GM10847 (cell line): ENCODE results near the gene CYTH1.

ENCODE experiments used
- POLR2A ChIP-seq: IDR thresholded peaks from 2 replicates; pipeline ENCODE4 v1.6.1; 2011; ENCODE audit not compliant: insufficient read length; ENCODE audit errors: extremely low read depth

CYTH1 gene

DNA sequence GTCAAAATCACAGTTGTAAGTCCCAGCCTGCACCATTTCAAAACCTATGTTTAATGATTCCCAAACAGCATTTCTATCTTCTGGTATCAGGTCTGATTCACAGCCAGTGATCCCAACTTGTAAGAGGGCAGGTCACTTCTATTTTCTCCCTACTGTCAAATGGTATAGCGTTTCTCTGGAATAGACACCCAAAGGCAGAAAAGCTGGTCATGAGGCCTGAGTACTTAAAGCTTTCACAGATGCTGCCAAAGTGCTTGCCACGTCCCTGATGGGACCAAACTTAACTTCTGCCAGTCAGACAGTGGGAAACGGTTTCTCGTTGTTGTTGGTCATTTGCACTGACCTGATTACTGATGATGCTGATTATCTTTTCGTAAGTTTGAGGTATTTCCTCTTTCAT lies 43.4 kb downstream of the CYTH1 start:
- no peak for TF ChIP-seq POLR2A

DNA sequence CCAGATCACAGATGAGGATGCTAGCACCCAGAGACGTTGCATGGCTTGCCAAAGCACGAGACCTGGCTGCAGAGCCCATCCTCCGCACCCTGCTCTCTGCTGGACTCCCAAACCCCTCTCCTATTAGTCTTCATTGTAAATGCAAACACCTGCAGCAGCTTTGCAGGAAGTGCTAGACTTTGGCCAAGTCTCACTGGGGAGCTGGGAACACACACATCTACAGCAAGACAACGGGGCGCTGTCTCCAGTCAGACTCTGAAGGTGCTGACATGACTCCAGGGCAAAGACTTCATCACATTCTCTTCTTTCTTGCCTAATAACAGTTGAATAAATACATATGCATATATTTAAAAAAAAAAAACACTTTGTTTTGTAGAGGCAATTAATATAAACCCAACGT lies 43.8 kb downstream of the CYTH1 start:
- TF ChIP-seq POLR2A: no peak

DNA sequence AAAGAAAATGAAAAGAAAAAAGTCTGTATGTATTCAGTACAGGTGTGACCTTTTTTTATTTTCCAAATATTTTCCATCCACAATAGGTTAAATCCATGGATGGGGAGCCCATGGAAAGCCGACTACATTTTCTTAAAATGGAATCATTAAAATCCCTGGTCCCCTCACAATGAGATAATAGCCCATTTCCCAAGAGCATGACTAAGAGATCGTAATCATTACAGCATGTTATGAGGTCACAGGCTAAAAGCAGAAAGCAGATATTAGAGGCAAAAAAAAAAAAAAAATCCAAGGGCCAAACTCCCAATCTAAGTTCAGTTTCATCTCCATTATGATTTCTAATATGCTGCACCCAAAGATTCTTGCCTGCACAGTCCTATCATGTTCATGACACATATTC lies 44.7 kb downstream of the CYTH1 start:
- no peak for TF ChIP-seq POLR2A

DNA sequence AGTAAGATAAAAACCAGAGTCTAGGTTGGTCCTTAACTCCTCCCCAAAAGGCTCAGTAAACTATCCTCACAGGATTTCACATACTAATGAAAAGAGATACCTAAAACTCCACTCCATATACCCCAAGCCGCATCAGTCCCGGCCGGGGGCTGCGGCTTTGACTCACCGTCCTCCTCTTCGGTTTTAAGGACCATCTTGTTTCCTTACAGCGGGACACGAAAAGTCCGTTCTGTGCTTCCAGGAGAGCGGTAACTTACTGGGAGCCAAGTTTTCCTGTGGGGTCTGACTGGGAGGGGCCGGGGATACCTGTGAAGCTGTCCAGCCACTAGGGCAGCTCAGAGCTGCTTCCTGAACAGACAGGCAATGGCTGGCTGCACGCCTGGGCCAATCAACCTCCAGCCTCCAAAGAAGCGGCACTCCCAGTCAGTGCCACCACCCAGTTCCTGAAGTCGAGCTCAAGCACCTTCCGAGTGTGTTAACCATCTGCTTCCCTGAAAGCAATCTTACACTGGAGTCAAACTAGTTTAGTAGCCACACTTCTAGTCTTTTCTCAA lies 45.5 kb downstream of the CYTH1 start:
- TF ChIP-seq POLR2A: peak; percentile 47

DNA sequence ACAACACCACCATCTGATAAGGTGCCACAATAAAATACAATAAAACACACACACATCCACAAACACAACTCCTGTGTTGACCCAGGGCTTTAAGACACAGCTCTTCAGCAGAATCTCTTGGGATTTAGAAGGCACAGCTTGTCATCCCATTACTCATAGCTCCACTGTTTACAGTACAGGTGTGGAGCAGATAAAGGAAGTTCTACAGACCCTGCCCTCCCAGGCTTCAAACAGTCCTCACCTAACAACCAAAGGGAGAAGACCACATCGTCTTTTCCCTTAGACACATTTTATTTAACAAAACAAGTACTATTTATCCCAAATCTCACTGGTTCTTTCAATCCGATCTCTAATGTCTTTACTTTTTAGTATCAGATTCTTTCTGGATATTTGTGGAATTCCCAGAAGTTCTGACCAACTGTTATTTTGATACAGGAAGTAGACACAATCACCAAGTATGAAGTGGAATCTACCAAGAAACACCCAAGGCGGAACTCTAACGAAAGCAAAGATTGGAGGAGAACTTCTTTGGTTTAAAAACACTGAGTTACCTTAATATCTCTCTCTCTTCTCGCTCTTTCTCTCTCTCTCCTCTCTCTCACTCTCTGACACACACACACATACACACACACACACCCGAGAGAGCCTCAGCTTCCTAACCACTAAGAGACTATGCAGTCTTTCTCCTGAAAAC lies 46.1 kb downstream of the CYTH1 start:
- TF ChIP-seq POLR2A: no peak

DNA sequence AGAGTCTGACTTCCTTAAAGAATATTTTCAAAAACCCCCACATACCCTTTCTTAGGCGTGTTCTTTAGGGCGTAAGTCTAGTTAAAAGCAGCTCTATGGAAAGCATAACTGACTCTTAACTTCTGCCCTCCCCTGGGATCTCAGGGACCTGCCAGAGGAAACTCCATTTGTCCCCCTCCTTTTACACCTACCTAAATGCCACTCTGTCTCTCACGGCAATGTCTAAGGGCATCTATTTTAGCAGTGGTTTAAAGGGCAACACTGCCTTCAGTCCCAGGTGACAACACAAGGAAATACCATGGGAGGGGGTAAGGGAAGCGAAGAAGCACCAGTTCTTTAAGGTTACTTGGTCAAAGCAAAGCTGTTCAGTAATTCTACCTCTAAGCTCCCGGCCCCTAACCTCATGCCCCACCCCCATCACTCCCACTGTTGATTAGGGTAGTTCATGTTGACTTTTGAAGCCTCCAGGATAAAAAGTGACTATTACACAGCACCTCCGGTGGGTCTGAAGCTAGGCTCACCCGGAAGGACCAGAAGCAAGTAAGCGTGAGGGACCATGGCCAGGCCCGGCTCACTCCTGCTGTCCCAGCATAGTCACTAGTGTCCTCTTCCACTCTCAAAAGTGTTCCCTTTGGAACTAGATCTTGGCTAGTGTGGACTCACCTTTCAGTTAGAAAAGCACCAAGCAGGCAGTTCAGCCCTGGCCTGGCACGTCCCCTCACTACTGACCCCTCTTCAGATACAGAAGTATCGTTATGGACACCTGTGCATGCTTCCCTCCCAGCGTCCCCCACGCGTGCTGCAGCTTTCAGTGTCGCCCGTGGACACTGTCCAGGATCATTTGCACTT lies 47.1 kb downstream of the CYTH1 start:
- no peak for TF ChIP-seq POLR2A

DNA sequence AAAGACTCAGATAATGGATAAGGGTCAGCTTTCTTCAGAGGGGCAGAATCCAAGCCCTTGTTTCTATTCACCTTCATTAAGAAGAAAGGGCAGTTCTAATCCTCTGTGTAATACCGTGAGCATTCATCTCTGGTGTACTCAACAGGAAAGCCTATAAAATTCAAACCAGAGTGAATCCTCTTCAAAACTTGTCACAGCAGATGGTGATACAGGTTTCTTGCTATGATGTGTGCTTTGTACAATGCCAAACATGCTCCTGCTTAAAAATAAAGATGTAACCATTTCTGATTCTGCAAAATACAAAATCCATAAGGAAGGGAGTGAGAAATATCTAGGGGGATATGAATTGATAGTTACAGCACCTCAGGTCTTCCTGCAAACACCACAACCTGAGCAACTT lies 49.7 kb downstream of the CYTH1 start:
- TF ChIP-seq POLR2A: no peak

DNA sequence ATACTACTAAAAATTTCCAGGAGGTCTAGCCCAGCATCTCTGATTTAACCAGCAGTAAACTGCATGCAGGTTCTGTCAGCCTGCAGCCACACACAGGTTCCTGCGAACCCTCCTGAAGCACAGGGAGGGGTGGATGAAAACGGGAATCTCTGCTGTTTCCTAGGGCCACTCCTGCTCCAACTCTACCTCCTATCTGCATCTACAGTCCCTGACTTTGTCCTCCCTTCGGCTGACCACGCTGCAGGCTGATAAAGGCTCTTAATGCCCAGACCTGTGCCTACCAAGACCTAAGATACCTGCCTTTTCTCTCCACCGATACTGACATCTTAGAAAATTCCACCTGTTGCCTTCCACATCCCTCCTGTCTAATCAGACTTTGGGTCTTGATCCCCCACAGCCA lies 50.2 kb downstream of the CYTH1 start:
- no peak for TF ChIP-seq POLR2A

DNA sequence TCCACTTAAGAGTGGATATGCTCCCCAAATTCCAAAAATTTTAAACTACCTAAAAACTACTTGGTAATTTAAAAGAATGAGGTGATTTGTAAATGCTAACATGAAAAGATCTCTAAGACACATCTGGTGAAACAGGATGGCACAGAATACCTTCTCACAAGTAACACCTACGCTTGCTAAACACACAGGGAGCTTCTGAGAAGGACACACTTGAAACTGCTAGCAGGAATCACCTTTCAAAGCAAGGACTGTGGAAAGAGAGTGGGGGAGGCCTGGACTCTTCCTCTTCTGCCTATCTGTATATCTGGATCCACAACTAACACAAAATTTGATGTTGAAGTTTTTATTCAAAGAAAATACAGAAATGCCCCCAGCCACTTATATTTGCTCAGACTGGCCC lies 52.4 kb downstream of the CYTH1 start:
- no peak for TF ChIP-seq POLR2A

DNA sequence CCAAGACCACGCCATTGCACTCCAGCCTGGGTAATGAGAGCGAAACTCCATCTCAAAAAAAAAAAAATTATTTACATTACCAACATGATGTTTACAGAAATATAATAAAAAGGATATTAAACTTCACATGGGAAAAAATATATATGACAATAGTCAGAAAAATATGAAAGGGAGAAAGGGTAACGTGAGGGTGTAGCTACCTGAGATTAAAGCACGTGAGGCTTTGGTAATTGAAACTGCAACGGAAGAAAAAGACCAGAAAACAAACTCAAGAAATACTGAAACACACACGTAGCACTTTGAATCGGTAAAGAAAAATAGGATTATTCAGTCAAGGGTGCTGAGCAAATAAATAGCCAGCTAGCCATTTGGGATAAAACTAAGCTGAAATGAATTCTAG lies 53.6 kb downstream of the CYTH1 start:
- TF ChIP-seq POLR2A: no peak

DNA sequence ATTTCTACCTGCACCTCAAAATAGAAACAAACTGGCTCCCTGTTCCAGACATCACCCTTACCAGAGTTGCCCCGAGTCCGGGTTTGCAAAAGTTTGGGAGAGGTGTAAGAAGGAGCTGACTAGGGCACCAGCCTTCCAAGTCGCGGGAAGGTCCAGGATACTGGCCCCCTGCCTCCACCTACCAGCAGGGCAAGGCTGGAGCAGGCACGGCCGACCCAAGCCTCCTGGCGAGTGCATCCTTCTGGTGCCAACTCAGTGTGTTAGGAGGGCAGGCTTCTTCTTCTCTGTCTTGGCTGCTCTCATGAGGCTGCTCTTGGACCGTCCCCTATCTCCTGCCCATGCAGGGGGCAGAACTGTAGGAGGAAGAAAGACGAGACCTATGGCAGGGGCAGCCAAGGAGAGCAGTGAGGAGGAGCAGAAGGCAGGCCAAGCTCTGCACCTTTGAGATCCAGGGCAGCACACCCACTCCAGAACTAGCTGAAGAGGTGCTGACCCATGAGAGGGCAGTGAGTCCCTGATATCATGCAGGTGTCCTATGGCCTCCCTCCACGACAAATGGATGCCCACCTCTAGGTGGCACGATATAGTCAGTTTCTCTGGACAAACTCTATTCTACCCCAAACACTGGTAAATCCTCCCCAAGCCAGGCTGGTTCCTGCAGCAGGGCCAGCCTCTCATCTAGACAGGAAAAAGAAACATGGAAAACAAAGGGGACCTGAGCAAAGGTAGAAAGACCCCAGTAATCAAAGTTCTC lies 54.4 kb downstream of the CYTH1 start:
- no peak for TF ChIP-seq POLR2A

DNA sequence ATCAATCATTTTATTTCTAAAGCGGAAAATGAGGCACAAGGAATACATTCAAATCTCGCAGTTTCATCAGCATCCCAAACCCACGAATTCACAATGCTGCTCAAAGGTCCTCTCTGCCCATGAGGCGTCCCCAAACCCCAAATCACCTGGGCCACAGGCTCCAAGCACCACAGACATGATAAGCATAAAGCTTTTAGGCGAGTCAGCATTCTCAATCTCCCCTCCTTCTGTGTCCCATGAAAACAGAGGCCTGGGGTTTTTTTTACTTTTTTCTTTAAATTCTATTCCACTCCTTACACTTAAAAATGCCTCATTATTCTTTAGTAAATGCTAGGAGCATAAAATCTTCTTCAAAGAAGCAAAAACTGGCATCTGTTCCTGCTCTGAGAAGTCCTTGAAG lies 55.0 kb downstream of the CYTH1 start:
- no peak for TF ChIP-seq POLR2A

DNA sequence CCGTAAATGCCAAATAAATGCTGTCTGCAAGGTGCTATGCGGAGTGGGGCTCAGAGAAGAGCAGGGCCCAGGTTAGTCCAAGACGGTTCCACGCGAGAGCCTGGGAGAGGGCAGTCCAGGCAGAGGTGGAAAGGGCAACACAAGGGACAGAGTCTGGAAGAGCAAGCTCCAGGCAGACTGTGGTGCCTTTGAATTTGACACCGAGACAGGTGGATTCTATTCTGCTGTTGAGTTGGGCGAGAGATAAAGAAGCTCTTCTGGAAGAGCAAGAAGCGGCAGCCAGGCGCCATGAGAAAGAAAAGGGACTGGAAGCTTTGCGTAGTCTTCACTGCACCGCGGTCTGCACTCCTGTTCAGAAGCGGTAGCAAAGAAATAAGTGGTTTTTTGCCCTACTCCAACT lies 55.6 kb downstream of the CYTH1 start:
- no peak for TF ChIP-seq POLR2A

DNA sequence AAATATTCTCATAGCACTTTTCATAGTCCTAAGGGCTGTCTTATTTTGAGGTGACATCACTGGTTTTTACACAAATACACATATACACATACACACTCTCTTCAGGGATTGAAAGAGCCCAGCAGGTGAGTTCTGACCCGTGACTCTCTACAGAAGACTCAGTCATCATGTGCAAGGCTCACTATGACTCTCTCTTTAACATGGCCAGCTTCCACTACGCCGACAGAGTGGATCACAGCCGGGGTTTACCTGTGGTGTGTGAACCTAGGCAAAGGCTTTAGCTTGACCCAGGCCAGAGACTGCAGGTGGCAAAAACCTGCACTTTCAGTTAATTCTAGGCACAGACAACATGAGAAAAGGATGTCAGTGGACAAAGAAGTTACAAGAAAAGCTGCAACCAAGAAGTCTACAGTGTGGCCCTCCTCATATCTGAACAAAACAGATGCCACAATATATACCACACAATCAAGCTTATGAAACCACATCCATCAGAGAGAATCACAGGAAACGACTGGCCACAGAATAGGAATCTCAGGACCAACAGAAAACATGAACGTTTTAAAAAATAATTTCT lies 56.5 kb downstream of the CYTH1 start:
- TF ChIP-seq POLR2A: no peak

DNA sequence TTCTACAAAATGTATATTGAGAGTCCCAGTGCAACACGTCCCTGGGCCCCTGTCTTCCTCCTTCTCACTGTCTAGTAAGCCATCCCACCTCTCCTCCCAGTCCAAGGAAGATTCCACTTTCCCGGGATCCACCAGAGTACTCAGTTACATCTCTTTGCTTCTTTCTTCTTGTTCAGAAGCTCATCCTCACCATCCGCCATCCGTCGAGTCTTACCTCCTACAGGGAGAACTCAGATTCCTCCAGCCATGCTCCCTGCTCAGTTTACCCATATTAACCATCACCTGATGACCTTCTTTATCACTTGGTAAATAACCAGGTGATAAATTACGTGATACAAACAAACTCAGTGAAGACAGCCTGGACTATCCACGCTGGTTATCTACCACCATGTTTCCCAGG lies 57.1 kb downstream of the CYTH1 start:
- TF ChIP-seq POLR2A: no peak
